HG03469 (cell line): ENCODE data around the gene SERPINA5.

ENCODE experiments used
- ATAC-seq: cut with Tn5 transposase; IDR thresholded peaks from one replicate; pipeline ENCODE4 v1.9.1; 2021; ENCODE audit warnings: mild to moderate bottlenecking, moderate library complexity, moderate number of reproducible peaks; ENCODE audit not compliant: unreplicated experiment

SERPINA5 gene, protein sequence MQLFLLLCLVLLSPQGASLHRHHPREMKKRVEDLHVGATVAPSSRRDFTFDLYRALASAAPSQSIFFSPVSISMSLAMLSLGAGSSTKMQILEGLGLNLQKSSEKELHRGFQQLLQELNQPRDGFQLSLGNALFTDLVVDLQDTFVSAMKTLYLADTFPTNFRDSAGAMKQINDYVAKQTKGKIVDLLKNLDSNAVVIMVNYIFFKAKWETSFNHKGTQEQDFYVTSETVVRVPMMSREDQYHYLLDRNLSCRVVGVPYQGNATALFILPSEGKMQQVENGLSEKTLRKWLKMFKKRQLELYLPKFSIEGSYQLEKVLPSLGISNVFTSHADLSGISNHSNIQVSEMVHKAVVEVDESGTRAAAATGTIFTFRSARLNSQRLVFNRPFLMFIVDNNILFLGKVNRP

DNA sequence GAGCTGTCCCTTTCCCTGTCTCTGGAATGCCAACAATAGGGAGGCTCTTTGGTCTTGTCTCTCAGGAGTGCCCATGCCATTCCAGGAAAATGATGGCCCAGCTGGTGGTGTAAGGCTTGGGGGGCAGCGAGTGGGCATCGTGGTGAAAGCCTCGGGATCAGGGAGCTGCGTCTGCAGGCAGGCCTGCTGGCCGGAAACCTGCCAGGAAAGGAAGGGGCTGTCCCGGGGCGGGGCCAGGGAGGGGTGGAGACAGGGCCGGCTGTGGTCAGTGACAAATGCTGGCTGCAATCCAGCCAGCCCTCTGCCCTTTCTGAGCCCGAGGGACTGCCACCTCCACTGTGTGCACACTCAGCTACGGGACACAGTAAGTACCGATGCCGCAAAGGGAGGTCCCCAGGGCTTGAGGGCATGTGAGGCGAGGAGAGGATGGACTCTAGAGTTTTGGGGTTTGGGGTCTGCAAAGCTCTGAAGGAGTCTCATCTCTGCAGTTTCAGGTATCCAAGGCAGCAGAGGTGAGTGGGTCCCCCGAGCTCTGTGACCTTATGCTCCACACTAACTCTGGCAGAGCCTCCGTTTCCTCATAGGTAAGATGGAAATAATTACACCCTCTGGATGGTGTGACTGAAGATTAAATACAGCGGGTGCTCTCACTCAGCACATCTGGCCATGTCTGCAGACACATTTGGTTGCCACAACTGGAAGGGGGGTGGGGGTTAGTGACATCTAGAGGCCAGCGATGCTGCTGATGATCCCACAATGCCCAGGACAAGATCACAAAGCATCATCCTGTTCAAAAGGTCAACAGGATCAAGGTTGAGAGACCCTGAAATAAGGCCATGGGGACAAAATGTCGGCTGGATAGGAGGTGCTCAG, at the start of gene SERPINA5:
Gene SERPINA5, plus strand, starts transcription at position 300 of the 873 bp plus-strand sequence. CDS start 5,937 bp downstream, outside the sequence.
- no peak for ATAC-seq

DNA sequence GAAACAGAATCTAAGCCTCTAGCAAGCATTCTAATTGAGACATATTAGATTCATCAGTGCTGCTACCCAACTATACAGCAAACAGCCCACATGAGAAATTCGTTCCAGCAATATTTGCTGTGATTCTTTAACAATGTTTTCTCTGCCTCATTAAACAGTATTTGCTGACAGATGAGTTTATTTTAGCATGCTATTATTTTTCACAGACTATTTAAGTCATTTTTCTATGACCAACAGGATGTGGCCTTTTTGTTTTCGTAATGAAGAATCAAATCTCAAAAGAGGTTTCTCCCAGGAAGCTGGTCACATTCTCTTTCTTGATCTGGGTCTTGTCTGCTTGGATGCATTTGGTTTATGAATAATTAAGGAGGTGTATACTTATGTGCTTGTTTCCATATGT, 48.8 kb upstream of the SERPINA5 start:
- no peak for ATAC-seq

DNA sequence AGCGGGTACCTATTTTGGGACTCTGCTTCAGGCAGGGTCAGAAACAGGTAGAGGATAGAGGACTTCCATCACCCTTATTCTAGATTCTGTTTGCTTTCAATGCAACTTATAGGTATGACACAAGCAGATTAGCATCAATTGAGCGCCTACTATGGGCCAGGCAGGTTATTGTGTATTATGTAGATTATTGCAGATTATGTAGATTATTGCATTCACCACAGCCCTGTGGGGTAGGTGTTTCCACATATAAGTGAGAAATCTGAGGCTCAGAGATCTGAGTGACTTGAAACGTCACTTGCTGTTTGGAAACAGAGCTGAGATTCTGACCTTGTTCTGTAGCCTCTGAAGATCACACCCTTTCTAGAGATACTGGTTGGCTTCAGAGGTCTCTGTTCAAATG, 45.7 kb upstream of the SERPINA5 start:
- no peak for ATAC-seq

DNA sequence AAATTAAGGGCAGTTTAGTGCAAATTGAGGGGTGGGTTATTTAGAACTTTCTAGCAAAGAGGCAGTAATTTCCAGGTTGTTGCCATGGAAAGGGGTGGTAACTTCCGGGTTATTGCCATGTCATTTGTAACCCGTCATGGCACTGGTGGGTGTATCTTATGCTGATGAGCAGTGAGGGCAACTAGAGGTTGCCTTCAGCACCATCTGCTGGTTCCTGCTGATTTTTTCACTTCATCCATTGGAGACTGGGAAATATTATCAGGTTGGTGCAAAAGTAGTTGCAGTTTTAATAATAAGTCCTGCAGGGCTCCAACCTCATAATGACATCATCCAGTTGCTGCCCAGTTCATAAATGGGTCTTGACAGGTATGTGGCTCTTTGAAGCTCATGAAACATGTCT, 44.4 kb upstream of the SERPINA5 start:
- no peak for ATAC-seq

DNA sequence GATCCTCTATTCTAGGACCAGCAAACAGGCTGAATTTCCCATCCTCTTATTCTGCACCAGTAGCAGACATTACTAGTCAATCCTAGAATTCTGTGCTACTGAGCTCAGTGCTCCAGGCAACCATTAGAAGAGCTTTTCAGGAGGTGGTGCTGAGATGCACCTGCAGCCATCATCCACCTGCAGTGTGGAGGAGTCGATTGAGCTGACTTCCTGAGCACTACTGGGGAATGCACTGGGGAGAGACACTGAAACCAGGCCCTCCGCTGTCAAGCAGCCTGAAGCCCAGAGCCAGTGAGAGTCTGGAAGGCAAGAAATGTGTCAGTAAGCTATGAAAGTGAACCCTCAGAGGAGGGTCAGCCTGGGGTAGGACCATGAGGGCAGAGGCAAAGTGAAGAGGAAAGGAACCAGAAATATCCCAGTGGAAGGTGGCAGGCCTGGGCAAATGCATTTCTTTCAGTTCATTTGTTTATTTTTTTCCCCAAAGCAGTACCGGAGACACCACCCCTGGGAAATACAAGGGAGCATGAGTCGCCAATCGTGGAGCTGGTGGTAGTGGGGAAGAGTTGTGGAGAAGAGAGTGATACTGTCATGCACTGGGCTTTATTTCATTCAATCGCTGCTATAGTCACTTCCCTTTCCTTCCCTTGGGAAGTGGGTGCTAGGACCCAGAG, 43.0 kb upstream of the SERPINA5 start:
- ATAC-seq, result no peak

DNA sequence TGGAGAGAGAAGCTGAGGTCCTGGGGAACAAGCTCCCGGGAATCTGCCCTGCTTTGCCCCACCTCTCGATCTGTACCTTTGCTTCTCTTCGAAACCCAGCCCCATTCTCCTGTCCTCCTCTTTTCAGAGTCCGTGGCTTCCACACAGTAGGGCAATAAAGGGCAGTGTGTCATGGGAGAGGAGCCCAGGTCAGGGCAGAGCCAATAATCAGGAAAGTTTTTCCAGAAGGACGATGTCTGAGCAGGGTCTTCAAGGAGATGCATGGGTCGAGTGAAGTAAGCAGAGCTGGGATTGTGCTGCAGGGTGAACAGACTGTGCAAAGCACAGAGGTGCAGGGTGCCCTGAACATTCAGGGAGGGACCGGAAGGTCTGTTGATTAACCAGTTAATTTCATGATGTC, 42.0 kb upstream of the SERPINA5 start:
- no peak for ATAC-seq

DNA sequence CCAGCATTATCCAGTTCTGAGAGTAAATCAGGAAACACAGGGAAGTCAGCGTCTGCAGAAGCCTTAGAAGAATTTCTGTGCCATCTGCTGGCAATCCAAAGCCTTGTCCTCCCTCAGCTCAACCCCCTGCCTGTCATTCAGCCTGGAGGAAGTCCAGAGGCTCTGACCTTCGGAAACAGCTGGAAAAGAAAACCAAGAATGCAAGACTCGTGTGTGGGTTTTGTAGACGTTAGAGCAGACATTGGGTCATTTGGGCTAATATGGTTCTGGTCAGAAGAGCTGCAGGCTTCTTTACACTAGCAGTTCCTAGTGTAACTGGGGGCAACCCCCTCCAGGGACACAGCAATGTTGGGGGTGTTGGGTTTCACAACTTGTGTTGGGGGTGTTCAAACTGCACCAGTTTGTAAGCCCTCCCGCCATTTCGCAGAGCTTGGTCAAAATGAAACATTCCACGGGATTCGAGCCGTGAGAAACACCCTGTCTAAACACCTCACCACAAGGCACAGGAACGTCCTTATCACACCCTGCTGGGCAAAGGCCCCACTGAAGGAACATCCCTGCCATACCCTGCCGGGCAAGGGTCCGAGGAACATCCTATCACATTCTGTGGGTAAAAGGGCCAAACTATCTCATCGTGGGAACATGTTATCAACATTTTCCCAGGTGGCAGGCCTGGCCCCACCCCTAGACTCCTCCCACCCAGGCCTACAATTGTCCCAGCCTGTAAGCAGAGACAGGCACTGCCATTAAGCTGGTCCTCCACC, 41.0 kb upstream of the SERPINA5 start:
- no peak for ATAC-seq

DNA sequence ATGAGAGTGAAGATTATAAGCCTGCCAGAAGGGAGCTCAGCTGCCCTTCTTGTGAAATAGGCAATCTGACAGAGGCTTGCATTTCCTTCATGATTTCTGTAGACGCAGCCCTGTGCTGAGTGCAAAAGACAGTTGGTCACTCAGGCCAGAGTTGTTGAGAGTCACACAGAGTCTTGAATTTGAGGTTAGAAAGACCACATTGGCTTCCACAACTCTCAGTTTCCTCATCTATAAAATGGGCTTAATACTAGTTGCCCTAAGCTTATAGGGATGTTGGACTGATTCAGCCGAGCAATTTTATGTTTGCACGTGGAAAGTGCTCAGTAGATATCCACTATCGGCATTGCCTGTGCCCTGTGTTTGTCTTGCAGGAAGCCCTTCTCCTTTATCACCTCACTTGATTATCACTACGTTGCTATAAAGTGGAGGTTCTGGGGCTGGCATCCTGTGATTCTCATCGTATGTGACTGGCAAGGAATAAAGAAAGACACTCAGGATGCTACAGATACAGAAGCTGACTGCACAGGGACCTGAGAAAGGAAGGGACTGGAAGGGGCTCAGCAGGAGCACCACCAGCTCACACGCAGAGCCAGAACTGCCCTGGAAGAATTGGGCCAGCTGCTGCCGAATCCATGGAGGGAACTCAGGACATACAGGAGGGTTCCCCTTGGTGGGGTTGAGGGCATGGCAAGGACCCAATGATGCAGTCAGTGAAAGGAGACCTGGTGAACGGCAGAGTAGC, 39.8 kb upstream of the SERPINA5 start:
- ATAC-seq, result no peak

DNA sequence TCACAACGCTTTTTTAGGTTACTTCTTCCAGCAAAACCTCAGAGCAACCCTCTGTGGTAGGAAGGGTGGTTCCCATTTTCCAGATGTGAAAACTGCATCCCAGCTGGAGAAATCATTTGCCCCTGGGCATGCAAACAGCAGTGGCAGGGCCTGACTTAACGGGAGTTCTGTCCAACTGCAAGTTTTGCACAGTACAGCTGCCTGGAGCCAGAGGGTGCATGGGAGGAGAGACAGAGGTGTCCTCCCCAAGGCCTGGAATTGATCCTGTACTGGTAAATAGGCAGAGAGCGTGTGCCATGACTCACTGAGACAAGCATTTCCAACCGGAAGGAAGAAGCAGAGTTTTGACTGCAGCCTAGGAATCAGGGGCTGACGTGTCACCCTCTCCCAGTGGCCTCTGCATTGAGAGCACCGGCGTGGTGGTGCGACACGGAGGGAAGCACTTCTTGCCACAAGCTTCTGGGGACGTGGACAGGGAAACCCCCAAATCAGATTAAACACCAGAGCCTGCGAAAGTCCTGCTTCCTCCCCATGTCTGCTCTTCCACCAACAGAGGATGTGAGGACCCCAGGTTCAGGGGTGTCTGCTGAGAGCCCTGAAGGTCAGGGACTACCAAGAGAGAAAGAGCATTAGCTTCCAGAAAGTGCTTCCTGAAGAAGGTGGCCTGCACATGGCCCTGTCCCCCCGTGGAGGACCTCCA, 39.0 kb upstream of the SERPINA5 start:
- ATAC-seq, result no peak

DNA sequence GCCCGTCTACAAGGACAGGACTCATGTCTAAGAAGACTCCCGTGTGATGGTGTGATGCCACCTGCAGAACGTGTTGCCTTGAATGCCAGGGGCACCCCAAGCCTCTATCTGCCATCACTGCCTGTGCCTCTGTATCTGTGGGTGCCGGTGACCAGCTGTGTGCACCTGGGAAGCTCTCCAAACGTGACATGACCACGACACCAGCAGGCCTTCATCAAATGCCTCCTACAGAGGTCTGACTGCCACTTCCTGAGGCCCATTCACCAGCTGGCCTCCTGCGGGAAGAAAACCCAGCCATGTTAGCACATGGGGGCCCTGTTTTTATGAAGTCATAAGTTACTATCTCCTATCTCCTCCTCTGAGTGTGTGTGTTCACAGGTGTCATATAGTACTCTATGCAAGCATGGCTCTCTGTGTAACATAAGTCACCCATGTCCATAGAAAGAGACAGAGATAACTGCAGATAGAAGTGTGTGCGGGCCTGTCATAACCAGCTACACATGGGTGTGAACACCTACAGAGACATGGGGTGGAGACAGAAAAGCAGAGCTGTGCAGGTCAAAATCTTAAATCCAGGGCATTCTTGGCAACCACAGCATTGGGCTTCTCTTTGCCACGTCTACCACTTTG, 38.3 kb upstream of the SERPINA5 start:
- ATAC-seq, result no peak

DNA sequence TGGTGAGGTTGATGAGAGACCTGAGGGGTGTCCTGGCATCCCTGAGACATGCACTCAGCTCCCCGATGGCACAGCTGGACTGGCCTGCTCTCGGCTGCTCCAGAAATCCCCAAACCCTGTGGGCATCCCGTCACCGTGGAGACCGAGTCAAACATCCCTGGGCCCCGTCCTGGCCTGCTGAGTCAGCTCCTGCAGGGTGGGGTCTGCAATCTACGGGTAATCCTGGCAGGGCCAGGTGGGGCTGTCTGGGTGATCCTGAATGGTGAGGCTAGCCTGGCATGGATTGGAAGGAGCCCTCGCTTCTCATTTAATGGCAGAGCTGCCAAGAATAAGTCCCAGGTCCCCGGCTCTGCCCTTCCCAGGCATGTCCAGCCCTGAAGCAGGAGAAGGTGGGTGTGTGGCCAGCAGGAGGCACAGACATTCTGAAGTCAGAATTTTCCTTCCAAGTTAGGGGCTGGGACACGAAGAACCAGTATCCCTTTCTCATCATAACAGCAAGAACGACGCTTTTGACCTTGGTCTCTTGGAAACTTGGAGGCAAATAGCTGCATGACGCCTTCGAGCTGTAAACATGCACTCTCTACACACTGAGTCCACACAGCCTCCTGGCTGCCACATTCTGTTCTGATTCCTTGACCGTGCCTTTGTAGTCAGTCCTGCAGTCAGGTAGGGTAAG, 37.6 kb upstream of the SERPINA5 start:
- no peak for ATAC-seq

DNA sequence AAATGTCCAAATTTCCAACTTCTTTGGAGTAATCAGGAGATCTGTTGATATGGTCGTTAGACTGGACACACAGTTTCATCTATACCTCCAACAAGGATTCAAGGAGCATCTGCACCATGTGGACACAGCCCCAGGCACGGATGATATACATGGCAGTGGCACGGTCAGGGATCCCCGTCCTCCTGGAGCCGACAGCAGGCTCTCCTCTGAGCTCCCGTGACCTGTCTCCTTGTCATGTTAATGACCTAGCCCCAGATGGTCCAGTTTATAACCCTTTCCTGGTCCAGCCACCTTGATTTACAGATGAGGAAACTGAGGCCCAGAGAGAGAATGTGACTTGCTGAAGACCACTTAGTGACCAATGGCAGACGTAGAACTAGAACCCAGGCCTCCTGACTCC, 36.5 kb upstream of the SERPINA5 start:
- no peak for ATAC-seq

DNA sequence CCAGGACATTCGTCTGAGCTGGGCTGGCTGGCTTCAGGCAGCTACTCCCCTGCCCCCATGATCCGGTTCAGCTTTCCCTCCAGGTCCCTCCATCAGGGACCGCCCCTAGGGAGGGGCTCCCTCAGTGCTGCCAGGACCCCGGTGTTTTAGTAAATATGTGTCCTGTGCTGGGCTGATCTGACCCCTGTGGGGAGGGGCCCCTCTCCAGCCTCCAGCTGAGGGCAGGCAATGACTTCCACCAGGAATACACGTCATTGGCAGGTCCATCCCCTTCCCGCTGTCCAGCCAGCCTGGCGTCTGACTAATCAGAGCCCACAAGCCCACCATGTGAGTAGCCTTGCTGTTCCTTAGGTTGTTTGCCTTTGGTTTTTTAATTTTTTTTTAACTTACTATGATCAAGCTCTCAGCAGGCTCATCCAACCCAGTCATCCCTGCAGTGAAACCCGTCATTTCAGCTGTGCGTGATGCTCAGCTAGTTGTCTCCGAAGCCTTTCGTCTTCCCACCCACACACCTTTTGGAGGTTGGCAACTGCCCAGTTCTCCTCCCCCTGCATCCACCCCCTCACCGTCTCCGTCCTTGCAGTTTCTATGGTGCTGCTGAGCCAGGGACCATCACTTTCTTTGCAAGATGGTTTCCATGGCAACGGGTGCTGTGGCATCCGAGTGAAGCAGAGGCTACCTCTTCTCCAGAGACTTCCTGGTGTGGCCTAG, 35.9 kb upstream of the SERPINA5 start:
- ATAC-seq, result no peak

DNA sequence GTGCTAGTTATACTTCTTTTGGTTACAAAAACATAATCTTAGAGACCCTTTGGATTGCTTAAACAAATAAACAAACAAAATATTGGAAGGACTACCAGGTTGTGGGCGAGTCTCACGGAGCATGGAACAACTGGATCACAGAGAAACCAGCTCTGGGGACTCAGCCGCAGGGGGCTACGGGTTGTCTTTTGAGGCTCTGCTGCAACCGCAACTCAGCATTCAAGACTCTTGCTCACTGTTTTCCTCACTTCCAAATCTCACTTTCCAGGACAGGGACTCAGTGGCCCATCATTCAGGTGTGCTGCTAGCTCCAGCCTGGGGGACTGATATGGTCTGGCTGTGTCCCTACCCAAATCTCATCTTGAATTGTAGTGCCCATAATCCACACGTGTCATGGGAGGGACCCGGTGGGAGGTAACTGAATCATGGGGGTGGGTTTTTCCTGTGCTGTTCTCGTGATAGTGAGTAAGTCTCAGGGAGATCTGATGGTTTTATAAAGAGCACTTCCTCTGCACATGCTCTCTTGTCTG, 34.0 kb upstream of the SERPINA5 start:
- ATAC-seq, result no peak

DNA sequence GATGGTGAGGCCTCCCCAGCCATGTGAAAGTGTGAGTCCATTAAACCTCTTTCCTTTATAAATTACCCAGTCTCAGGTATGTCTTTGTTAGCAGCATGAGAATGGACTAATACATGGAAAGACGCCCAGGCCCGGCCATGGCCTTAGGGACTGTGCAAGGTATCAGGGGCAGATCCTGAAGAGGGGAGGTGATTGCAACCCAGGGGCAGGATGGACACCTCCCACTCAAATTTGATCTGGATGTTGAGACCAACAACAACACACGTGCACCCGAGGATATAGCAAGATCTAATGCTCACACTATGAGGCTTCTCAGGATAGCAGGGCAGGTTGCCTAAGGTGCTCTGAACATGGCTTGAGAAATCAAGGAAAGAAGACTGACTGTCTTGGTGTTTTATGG, 33.5 kb upstream of the SERPINA5 start:
- no peak for ATAC-seq

DNA sequence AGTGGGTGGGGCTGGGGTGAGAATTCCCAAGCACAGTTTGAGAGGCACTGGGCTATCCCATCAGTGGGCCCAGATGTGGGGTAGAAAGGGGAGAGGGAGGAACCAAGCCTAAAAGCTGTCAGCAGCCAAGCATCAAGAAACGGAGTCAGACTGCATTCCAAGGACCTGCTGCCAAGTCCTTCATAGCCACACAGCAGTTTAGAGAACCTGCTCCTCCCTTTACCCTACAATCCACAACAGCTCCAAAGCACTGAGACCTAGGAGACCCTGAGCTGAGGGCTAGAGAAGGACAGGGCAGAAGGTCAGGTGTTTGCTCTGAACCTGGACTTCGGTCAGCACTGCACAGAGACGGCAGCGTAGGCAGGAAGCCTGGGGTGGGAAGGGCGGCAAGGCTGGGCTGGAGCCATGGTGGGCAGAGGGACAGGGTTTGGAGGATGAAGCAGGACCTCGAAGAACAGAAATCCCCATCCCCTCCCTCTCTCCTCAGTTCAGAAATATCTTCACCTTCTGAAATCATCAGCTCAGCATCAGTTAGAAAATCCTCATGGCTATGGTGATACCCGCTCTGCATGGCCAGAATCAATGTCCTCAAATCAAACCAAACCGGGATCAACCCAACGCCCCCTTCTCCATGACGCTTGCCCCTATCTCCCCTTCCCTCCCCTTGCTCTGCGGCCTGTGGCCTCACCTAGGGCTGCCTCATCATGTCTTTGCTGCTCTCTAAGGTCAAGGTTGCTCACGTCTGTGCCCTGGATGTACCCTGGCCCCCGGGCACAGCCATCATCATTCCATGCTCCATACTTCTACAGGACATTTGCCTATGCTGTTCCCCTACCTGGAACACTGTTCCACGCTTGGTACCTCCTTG, 32.9 kb upstream of the SERPINA5 start:
- no peak for ATAC-seq
